Esophagus muscularis mucosa (tissue), 4 donors: ENCODE measurements around the gene KRT75.

Source experiments
- EP300 ChIP-seq: sonication (generic); formaldehyde crosslinking; IDR thresholded peaks from one replicate; pipeline ENCODE4 v1.6.1; 2017; ENCODE audit warnings: antibody characterized with exemption
- POLR2A ChIP-seq: fragments of 450-650 bp; IDR thresholded peaks from one replicate; pipeline ENCODE4 v1.6.1; 2017; ENCODE audit warnings: antibody characterized with exemption, moderate library complexity, mild to moderate bottlenecking, low read depth
- POLR2AphosphoS5 ChIP-seq, 2 donors: sonication (generic); formaldehyde crosslinking; IDR thresholded peaks; one replicate each; pipeline ENCODE4 v1.6.1; 2017; ENCODE audit warnings: antibody characterized with exemption in 2 of 2
- TF ChIP-seq, protein P1 (sequence below), 3 experiments: fragments of 200-600 bp in 2 of 3; fragments of 450-650 bp in 1 of 3; sonication (generic) in 2 of 3; IDR thresholded peaks; one replicate each; pipeline ENCODE4 v1.5.1; 2017 to 2019; ENCODE audit warnings: antibody characterized with exemption in 3 of 3, mild to moderate bottlenecking in 2 of 3, moderate library complexity in 1 of 3

GRCh38 chr12:52403561-52403960 lies 30.6 kb downstream of the KRT75 start:
- TF ChIP-seq, protein P1, sequence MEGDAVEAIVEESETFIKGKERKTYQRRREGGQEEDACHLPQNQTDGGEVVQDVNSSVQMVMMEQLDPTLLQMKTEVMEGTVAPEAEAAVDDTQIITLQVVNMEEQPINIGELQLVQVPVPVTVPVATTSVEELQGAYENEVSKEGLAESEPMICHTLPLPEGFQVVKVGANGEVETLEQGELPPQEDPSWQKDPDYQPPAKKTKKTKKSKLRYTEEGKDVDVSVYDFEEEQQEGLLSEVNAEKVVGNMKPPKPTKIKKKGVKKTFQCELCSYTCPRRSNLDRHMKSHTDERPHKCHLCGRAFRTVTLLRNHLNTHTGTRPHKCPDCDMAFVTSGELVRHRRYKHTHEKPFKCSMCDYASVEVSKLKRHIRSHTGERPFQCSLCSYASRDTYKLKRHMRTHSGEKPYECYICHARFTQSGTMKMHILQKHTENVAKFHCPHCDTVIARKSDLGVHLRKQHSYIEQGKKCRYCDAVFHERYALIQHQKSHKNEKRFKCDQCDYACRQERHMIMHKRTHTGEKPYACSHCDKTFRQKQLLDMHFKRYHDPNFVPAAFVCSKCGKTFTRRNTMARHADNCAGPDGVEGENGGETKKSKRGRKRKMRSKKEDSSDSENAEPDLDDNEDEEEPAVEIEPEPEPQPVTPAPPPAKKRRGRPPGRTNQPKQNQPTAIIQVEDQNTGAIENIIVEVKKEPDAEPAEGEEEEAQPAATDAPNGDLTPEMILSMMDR (IDR thresholded peaks at IDR 0.05) = no peak
- TF ChIP-seq POLR2AphosphoS5 (IDR thresholded peaks at IDR 0.05) (no peak), POLR2A (no peak), EP300 (no peak)
